GM12875 (cell line): ENCODE measurements around the gene FER.

Experiments used
- H3K4me3 ChIP-seq: one replicate; pipeline ENCODE4 v1.5.1; 2011; ENCODE audit warnings: low read depth, low read length, control low read depth
- CTCF ChIP-seq: IDR thresholded peaks from 2 replicates; pipeline ENCODE4 v1.5.1; 2011; ENCODE audit warnings: low read depth, mild to moderate bottlenecking, control low read depth, inconsistent platforms, low read length, moderate library complexity, borderline replicate concordance; ENCODE audit not compliant: insufficient read depth

FER gene

GRCh38 chr5:109089191-109089590, 341.5 kb downstream of the FER start:
- no peak overlapping the region for H3K4me3 ChIP-seq
- TF ChIP-seq CTCF = no peak

GRCh38 chr5:109099081-109099480, 351.4 kb downstream of the FER start:
- no peak overlapping the region for H3K4me3 ChIP-seq
- no peak for TF ChIP-seq CTCF

GRCh38 chr5:109100971-109101370, 353.3 kb downstream of the FER start:
- TF ChIP-seq CTCF = no peak

GRCh38 chr5:109102096-109102690, 354.5 kb downstream of the FER start:
- no peak for TF ChIP-seq CTCF
- H3K4me3 ChIP-seq = no peak overlapping the region

More at GRCh38 chr5:109100971-109101370, 353.3 kb downstream of the FER start:
- no peak overlapping the region for H3K4me3 ChIP-seq

- no peak for TF ChIP-seq CTCF
- H3K4me3 ChIP-seq = no peak overlapping the region
Observed at GRCh38 chr5:109105631-109106267, 358.1 kb downstream of the FER start.

GRCh38 chr5:109111680-109112079, 364.0 kb downstream of the FER start:
- no peak overlapping the region for H3K4me3 ChIP-seq
- no peak for TF ChIP-seq CTCF

GRCh38 chr5:109113608-109114007, 365.9 kb downstream of the FER start:
- no peak for TF ChIP-seq CTCF
- no peak overlapping the region for H3K4me3 ChIP-seq
